HEK293 (cell line): ENCODE data around the gene TRA2A.

ENCODE experiments used
- CTCF ChIP-seq: fragments of 450-650 bp; formaldehyde crosslinking; IDR thresholded peaks from 2 replicates; pipeline ENCODE4 v1.5.1; 2016; ENCODE audit warnings: missing biosample characterization, missing genetic modification characterization
- ELK4 ChIP-seq: IDR thresholded peaks from 2 replicates; pipeline ENCODE4 v1.6.1; 2011; ENCODE audit warnings: mild to moderate bottlenecking, low read depth, low read length, borderline replicate concordance
- KLF10 ChIP-seq: fragments of 450-650 bp; IDR thresholded peaks from 2 replicates; pipeline ENCODE4 v1.5.1; 2018; ENCODE audit warnings: missing biosample characterization, mild to moderate bottlenecking, missing genetic modification characterization
- PRDM10 ChIP-seq: fragments of 450-650 bp; formaldehyde crosslinking; IDR thresholded peaks from 2 replicates; pipeline ENCODE4 v1.5.1; 2016; ENCODE audit warnings: missing biosample characterization, missing genetic modification characterization
- SP2 ChIP-seq: fragments of 450-650 bp; formaldehyde crosslinking; IDR thresholded peaks from 2 replicates; pipeline ENCODE4 v1.5.1; 2016; ENCODE audit warnings: missing biosample characterization, missing genetic modification characterization
- YY1 ChIP-seq: fragments of 450-650 bp; formaldehyde crosslinking; IDR thresholded peaks from 2 replicates; pipeline ENCODE4 v1.5.1; 2018; ENCODE audit warnings: missing biosample characterization, missing genetic modification characterization
- ZIC2 ChIP-seq: fragments of 450-650 bp; formaldehyde crosslinking; IDR thresholded peaks from 2 replicates; pipeline ENCODE4 v1.5.1; 2016; ENCODE audit warnings: missing biosample characterization, missing genetic modification characterization
- ZNF2 ChIP-seq: fragments of 450-650 bp; formaldehyde crosslinking; IDR thresholded peaks from 2 replicates; pipeline ENCODE4 v1.5.1; 2016; ENCODE audit warnings: missing biosample characterization, missing genetic modification characterization
- ZNF292 ChIP-seq: fragments of 450-650 bp; formaldehyde crosslinking; IDR thresholded peaks from 2 replicates; pipeline ENCODE4 v1.5.1; 2016; ENCODE audit warnings: low read depth, missing biosample characterization, missing genetic modification characterization, borderline replicate concordance
- ZNF501 ChIP-seq: fragments of 450-650 bp; formaldehyde crosslinking; IDR thresholded peaks from 2 replicates; pipeline ENCODE4 v1.5.1; 2016; ENCODE audit warnings: missing biosample characterization, missing genetic modification characterization
- ZNF561 ChIP-seq: fragments of 450-650 bp; IDR thresholded peaks from 2 replicates; pipeline ENCODE4 v1.5.1; 2018; ENCODE audit warnings: missing biosample characterization, missing genetic modification characterization, borderline replicate concordance
- ZNF621 ChIP-seq: fragments of 450-650 bp; formaldehyde crosslinking; IDR thresholded peaks from 2 replicates; pipeline ENCODE4 v1.5.1; 2017; ENCODE audit warnings: missing biosample characterization, missing genetic modification characterization

- TF ChIP-seq ZNF621 (tag by site-specific recombination) (no peak), SP2 (tag by site-specific recombination) (no peak), PRDM10 (no peak), ZNF501 (tag by site-specific recombination) (no peak), KLF10 (tag by site-specific recombination) (no peak), CTCF (no peak), YY1 (no peak), ZNF2 (no peak), ELK4 (no peak), ZNF561 (tag by site-specific recombination) (no peak), ZIC2 (tag by site-specific recombination) (no peak), ZNF292 (tag by site-specific recombination) (no peak)
Observed at GRCh38 chr7:23477962-23478866, 53.6 kb downstream of the TRA2A start.
